Adrenal gland (tissue), 5 donors: ENCODE measurements around the gene EHD1.

ENCODE experiments used
- POLR2A ChIP-seq, 2 donors: fragments of 450-650 bp; IDR thresholded peaks; one replicate each; pipeline ENCODE4 v1.6.1; 2017; ENCODE audit warnings: antibody characterized with exemption in 2 of 2, mild to moderate bottlenecking in 2 of 2, moderate library complexity in 1 of 2
- TF ChIP-seq, protein P1 (sequence below), 6 experiments: fragments of 450-650 bp in 4 of 6; fragments of 200-600 bp in 2 of 6; sonication (generic) in 1 of 6; IDR thresholded peaks; 1 replicate in 5 of 6; 2 replicates in 1 of 6; pipeline versions ENCODE4 v1.5.1 to v1.8.0; 2016 to 2021; ENCODE audit warnings: antibody characterized with exemption in 6 of 6, mild to moderate bottlenecking in 2 of 6, moderate library complexity in 1 of 6
- donor health status: DM: no; HTN: no; CAD: no.

DNA sequence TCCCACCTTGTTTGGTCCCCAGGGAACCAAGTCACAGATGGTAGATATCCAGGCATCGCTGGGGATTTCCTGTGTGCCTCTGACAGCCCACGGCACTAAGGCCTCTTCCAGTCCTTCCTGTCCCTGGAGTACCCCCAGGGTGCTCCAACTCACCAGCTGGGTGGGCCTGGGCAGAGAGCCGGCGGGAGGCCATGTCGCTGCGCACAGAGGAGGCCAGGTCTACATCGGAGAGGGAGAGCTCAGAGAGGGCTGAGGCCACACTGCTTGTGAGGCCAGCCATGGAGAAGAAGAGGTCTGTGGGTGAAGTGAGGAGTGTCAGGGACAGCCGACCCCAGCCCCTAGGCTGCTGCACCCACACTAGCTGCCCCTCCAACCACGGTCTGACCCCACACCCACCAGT is 33.3 kb upstream of the EHD1 start:
- TF ChIP-seq, protein P1, sequence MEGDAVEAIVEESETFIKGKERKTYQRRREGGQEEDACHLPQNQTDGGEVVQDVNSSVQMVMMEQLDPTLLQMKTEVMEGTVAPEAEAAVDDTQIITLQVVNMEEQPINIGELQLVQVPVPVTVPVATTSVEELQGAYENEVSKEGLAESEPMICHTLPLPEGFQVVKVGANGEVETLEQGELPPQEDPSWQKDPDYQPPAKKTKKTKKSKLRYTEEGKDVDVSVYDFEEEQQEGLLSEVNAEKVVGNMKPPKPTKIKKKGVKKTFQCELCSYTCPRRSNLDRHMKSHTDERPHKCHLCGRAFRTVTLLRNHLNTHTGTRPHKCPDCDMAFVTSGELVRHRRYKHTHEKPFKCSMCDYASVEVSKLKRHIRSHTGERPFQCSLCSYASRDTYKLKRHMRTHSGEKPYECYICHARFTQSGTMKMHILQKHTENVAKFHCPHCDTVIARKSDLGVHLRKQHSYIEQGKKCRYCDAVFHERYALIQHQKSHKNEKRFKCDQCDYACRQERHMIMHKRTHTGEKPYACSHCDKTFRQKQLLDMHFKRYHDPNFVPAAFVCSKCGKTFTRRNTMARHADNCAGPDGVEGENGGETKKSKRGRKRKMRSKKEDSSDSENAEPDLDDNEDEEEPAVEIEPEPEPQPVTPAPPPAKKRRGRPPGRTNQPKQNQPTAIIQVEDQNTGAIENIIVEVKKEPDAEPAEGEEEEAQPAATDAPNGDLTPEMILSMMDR (IDR thresholded peaks at IDR 0.05) = no peak
- TF ChIP-seq POLR2A (IDR thresholded peaks at IDR 0.05) = no peak
